Measurements from ENCODE around the gene ADAMTSL2.

- TF ChIP-seq CTCF (IDR thresholded peaks at IDR 0.05; ENCODE audit: low read depth, low read length) (no peak), EZH2phosphoT487 (IDR thresholded peaks at IDR 0.05; ENCODE audit: low read depth) (no peak)
These were observed 77.5 kb downstream of the ADAMTSL2 start for GRCh38 chr9:133612051-133612450.
